ENCODE measurements around the gene FSTL4.

DNA sequence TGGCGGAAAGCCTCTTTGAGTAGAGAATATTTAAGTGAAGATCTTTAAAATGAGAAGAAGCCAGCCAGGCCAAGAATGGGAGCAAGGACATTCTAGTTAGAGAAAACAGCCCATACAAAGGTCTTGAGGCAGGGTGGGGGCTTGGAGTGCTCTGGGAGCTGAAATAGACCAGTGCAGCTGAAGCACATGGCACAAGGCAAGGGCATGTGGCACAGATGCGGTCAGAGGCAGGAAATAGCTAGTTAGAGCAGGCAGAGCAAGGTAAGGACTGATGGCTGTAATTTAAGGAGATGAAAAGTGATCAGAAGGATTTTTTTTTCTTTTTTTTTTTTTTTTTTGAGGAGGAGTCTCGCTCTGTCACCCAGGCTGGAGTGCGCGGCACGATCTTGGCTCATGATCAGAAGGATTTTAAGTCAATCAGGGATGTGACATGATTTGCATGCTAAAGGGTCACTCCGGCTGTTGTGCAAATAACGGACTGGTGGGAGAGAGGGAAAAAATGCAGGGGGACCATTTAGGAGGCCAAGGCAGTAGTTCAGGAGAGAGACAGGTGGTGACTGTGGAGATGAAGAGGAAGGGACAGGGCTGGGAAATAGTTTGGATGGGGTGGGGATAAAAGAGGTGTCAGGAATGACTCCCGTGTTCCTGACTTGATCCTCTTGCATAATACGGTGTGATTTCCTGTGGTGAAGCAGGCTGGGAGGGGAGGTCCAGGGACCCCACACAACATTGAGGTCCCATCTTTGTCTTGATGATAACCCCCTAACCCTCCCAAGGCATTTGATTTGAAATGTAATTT, 352.9 kb downstream of the FSTL4 start:
- TF ChIP-seq CTCF (conservative IDR thresholded peaks at IDR 0.05; ENCODE audit: low read depth in 2 of 2), result no peak
- TF ChIP-seq, protein P1, sequence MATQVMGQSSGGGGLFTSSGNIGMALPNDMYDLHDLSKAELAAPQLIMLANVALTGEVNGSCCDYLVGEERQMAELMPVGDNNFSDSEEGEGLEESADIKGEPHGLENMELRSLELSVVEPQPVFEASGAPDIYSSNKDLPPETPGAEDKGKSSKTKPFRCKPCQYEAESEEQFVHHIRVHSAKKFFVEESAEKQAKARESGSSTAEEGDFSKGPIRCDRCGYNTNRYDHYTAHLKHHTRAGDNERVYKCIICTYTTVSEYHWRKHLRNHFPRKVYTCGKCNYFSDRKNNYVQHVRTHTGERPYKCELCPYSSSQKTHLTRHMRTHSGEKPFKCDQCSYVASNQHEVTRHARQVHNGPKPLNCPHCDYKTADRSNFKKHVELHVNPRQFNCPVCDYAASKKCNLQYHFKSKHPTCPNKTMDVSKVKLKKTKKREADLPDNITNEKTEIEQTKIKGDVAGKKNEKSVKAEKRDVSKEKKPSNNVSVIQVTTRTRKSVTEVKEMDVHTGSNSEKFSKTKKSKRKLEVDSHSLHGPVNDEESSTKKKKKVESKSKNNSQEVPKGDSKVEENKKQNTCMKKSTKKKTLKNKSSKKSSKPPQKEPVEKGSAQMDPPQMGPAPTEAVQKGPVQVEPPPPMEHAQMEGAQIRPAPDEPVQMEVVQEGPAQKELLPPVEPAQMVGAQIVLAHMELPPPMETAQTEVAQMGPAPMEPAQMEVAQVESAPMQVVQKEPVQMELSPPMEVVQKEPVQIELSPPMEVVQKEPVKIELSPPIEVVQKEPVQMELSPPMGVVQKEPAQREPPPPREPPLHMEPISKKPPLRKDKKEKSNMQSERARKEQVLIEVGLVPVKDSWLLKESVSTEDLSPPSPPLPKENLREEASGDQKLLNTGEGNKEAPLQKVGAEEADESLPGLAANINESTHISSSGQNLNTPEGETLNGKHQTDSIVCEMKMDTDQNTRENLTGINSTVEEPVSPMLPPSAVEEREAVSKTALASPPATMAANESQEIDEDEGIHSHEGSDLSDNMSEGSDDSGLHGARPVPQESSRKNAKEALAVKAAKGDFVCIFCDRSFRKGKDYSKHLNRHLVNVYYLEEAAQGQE (IDR thresholded peaks at IDR 0.05; ENCODE audit: unreplicated experiment), result no peak
- TF ChIP-seq EZH2 (IDR thresholded peaks at IDR 0.05; ENCODE audit: low read depth, unreplicated experiment), result no peak
- TF ChIP-seq POLR2AphosphoS5 (IDR thresholded peaks at IDR 0.05; ENCODE audit: low read depth), result no peak
- TF ChIP-seq STAT1 (IDR thresholded peaks at IDR 0.05; ENCODE audit: unreplicated experiment), result no peak
- no peak for TF ChIP-seq JUNB (IDR thresholded peaks at IDR 0.05; ENCODE audit: unreplicated experiment)
- no peak for TF ChIP-seq ZNF331 (CRISPR knock-in tag; IDR thresholded peaks at IDR 0.05; ENCODE audit: low read depth)
- no peak for TF ChIP-seq EZH2phosphoT487 (IDR thresholded peaks at IDR 0.05; ENCODE audit: unreplicated experiment)
- no peak for TF ChIP-seq ETS1 (IDR thresholded peaks at IDR 0.05)
- TF ChIP-seq CREB1 (CRISPR knock-in tag; IDR thresholded peaks at IDR 0.05; ENCODE audit: low read depth), result no peak
